CD14-positive monocyte (primary cell): ENCODE data around the gene TRIM42. TPM values are rescaled to one million over a fixed set of nuclear protein-coding genes. Genes with fewer than 3 reads are reported as not detected.

Source experiments
- DNase-seq, 3 donors: peaks; one replicate each; pipeline ENCODE4 v3.0.0-alpha.2; 2011 to 2022
- H2AFZ ChIP-seq: 2 replicates; pipeline ENCODE4 v1.6.0; 2012; ENCODE audit warnings: mild to moderate bottlenecking, low read depth, low read length, inconsistent platforms; ENCODE audit not compliant: insufficient read depth, poor library complexity, severe bottlenecking
- H3K27ac ChIP-seq, 2 donors: 1 replicate in 1 of 2; 2 replicates in 1 of 2; pipeline ENCODE4 v1.5.1; 2012 to 2013; ENCODE audit warnings: low read length in 2 of 2, control low read depth in 1 of 2, inconsistent platforms in 1 of 2, low read depth in 1 of 2, mild to moderate bottlenecking in 1 of 2
- H3K27me3 ChIP-seq, 2 donors: one replicate each; pipeline versions ENCODE4 v1.6.0 to v1.6.1; 2011 to 2013; ENCODE audit warnings: low read length in 2 of 2; ENCODE audit not compliant: control insufficient read depth in 2 of 2, insufficient read depth in 2 of 2
- H3K36me3 ChIP-seq, 2 donors: replicated peaks in 1 of 2; 1 replicate in 1 of 2; 2 replicates in 1 of 2; pipeline versions ENCODE4 v1.5.1 to v1.6.1; 2012 to 2013; ENCODE audit warnings: low read length in 2 of 2, control low read depth in 1 of 2, inconsistent platforms in 1 of 2, mild to moderate bottlenecking in 1 of 2; ENCODE audit not compliant: insufficient read depth in 2 of 2, control insufficient read depth in 1 of 2
- H3K4me1 ChIP-seq, 2 donors: 1 replicate in 1 of 2; 2 replicates in 1 of 2; pipeline versions ENCODE4 v1.5.1 to v1.6.1; 2012 to 2013; ENCODE audit warnings: low read length in 2 of 2, control low read depth in 1 of 2, inconsistent platforms in 1 of 2, mild to moderate bottlenecking in 1 of 2, moderate library complexity in 1 of 2; ENCODE audit not compliant: insufficient read depth in 2 of 2, control insufficient read depth in 1 of 2
- H3K4me2 ChIP-seq: replicated peaks from 2 replicates; pipeline ENCODE3; 2012; ENCODE audit warnings: low read length, moderate library complexity, mild to moderate bottlenecking; ENCODE audit not compliant: poor library complexity, severe bottlenecking; ENCODE audit errors: extremely low read depth
- H3K4me3 ChIP-seq, 3 experiments: fragments of 200-600 bp in 1 of 3; sonication (generic) in 1 of 3; replicated peaks in 1 of 3; 1 replicate in 2 of 3; 2 replicates in 1 of 3; pipeline ENCODE4 v1.5.1; 2011 to 2013; ENCODE audit warnings: low read length in 3 of 3, mild to moderate bottlenecking in 3 of 3, control low read depth in 2 of 3, low read depth in 2 of 3, inconsistent platforms in 1 of 3, moderate library complexity in 1 of 3
- H3K79me2 ChIP-seq: 2 replicates; pipeline ENCODE4 v1.6.0; 2012; ENCODE audit warnings: mild to moderate bottlenecking, control low read depth, inconsistent platforms, low read length, moderate library complexity; ENCODE audit not compliant: insufficient read depth
- H3K9ac ChIP-seq: 2 replicates; pipeline ENCODE4 v1.6.0; 2017; ENCODE audit warnings: low read length, mild to moderate bottlenecking; ENCODE audit not compliant: insufficient read depth, poor library complexity, severe bottlenecking
- H3K9me3 ChIP-seq, 2 donors: replicated peaks in 1 of 2; 1 replicate in 1 of 2; 2 replicates in 1 of 2; pipeline versions ENCODE4 v1.5.1 to v1.6.1; 2012 to 2013; ENCODE audit warnings: low read length in 2 of 2, control low read depth in 1 of 2; ENCODE audit not compliant: control insufficient read depth in 1 of 2, insufficient read depth in 1 of 2
- H4K20me1 ChIP-seq: 2 replicates; pipeline ENCODE4 v1.6.0; 2012; ENCODE audit warnings: mild to moderate bottlenecking, low read length, control low read depth, moderate library complexity; ENCODE audit not compliant: insufficient read depth
- H3K27ac Mint-ChIP-seq, 7 donors: one replicate each; pipeline ENCODE4 v1.8.0; 2020; ENCODE audit warnings: mild to moderate bottlenecking in 7 of 7, mixed read lengths in 7 of 7, moderate library complexity in 6 of 7, inconsistent platforms in 2 of 7
- H3K27me3 Mint-ChIP-seq, 3 donors: one replicate each; pipeline ENCODE4 v1.8.0; 2021 to 2022; ENCODE audit warnings: low read depth in 3 of 3, mild to moderate bottlenecking in 3 of 3, mixed read lengths in 3 of 3, moderate library complexity in 3 of 3, inconsistent platforms in 1 of 3
- H3K36me3 Mint-ChIP-seq, 2 donors: one replicate each; pipeline ENCODE4 v1.8.0; 2020; ENCODE audit warnings: mixed read lengths in 2 of 2, inconsistent platforms in 1 of 2, mild to moderate bottlenecking in 1 of 2
- H3K4me1 Mint-ChIP-seq: one replicate; pipeline ENCODE4 v1.8.0; 2020; ENCODE audit warnings: mild to moderate bottlenecking, mixed read lengths
- H3K4me3 Mint-ChIP-seq, 2 donors: one replicate each; pipeline ENCODE4 v1.8.0; 2020; ENCODE audit warnings: mild to moderate bottlenecking in 2 of 2, mixed read lengths in 2 of 2, moderate library complexity in 1 of 2
- H3K9me3 Mint-ChIP-seq, 7 donors: one replicate each; pipeline ENCODE4 v1.8.0; 2020 to 2022; ENCODE audit warnings: mixed read lengths in 7 of 7, mild to moderate bottlenecking in 6 of 7, moderate library complexity in 6 of 7, inconsistent platforms in 2 of 7
- WGBS: methylation state at CpG from one replicate; pipeline ENCODE4 v1.1.5; 2013; ENCODE audit warnings: missing lambda C conversion rate; ENCODE audit not compliant: insufficient coverage; 5-methylcytosine and 5-hydroxymethylcytosine counted together
- intact Hi-C, 2 donors: fragments of 100-400 bp; cut with micrococcal nuclease; formaldehyde crosslinking; loops; one replicate each; pipeline versions ENCODE4 v1.15.0 to v1.15.1; 2023
- polyA plus RNA-seq, 3 donors: library from polyadenylated mRNA; depleted of rRNA in 1 of 3; unstranded in 2 of 3; stranded (reverse) in 1 of 3; fragments of 300-500 nt in 2 of 3; fragments of >200 nt in 1 of 3; fragmentation: Illumina TruSeq in 2 of 3; gene quantifications; 1 replicate in 2 of 3; 2 replicates in 1 of 3; pipeline ENCODE4 v1.2.3, GENCODE V29; 2012 to 2021
- TF ChIP-seq, protein P1 (sequence below): fragments of 200-600 bp; IDR thresholded peaks from one replicate; pipeline ENCODE4 v1.8.0; 2022; ENCODE audit warnings: antibody characterized with exemption, mild to moderate bottlenecking

TRIM42 gene
- polyA plus RNA-seq, 3 donors = not detected

DNA sequence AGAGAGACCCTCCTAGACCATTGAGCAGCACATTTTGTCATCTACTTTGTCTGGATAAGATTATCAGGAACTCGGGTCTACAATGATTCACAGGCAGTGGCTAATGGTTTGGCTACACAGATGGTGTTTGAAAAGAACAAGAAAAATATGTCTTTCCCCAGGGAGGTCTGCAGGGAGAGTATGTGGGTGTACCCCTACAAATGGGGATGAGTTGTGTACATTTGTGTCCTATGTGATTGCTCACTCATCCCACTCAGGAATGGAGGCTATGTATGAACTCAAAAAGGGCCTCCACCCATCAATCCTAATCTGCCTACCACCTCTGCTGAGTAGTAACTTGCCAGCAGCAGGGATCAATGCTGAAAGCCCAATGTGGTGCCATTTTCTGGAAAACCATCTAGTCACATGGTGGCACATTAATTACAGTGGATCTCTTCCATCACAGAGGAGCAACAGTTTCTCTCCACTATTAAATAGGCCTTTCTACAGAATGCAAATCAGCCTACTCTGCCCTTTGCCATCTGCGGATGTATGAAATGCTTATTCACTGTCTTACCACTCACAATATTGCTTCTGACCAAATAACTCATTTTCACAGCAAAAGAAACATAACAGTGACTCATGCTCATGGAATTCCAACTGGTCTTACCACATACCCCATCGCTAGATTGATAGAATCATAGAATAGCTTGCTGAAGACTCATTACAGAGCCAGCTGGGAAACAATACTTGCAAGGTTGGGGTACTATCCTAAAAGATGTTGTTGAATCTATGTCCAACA is 48.3 kb upstream of the TRIM42 start:
- Mint-ChIP-seq H3K4me1 (no peaks in the 10 kb centered on the region), H3K9me3 (peaks cover 0 to 2% (median 0%) of the 10 kb centered on the region in 7 donors), H3K27ac (no peak overlapping the region), H3K4me3 (no peak overlapping the region), H3K27me3 (peaks cover 1 to 8% (median 2%) of the 10 kb centered on the region in 3 donors), H3K36me3 (no peaks in the 10 kb centered on the region)
- no peak overlapping the region for H3K27ac ChIP-seq
- H3K4me3 ChIP-seq = no peak overlapping the region
- H2AFZ ChIP-seq = no peak overlapping the region
- H3K79me2 ChIP-seq = no peaks in the 10 kb centered on the region
- 92% methylated on average over 2 of the region's 3 CpGs for WGBS
- H3K9ac ChIP-seq = no peak overlapping the region
- no peaks in the 10 kb centered on the region for H3K27me3 ChIP-seq
- no peaks in the 10 kb centered on the region for H4K20me1 ChIP-seq
- H3K36me3 ChIP-seq = no peaks in the 10 kb centered on the region
- TF ChIP-seq, protein P1, sequence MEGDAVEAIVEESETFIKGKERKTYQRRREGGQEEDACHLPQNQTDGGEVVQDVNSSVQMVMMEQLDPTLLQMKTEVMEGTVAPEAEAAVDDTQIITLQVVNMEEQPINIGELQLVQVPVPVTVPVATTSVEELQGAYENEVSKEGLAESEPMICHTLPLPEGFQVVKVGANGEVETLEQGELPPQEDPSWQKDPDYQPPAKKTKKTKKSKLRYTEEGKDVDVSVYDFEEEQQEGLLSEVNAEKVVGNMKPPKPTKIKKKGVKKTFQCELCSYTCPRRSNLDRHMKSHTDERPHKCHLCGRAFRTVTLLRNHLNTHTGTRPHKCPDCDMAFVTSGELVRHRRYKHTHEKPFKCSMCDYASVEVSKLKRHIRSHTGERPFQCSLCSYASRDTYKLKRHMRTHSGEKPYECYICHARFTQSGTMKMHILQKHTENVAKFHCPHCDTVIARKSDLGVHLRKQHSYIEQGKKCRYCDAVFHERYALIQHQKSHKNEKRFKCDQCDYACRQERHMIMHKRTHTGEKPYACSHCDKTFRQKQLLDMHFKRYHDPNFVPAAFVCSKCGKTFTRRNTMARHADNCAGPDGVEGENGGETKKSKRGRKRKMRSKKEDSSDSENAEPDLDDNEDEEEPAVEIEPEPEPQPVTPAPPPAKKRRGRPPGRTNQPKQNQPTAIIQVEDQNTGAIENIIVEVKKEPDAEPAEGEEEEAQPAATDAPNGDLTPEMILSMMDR = no peak
- H3K4me1 ChIP-seq = no peaks in the 10 kb centered on the region
- intact Hi-C loops = no loop called here
- H3K9me3 ChIP-seq = no peaks in the 10 kb centered on the region
- DNase-seq = no peak
- H3K4me2 ChIP-seq = no peak overlapping the region

GRCh38 chr3:140630366-140630765 is 47.5 kb upstream of the TRIM42 start:
- TF ChIP-seq, protein P1 = no peak
- no peak for DNase-seq
- 67% methylated on average over 1 of the region's 5 CpGs for WGBS

More at GRCh38 chr3:140630366-140630765, 47.5 kb upstream of the TRIM42 start:
- H3K4me3 Mint-ChIP-seq = no peak overlapping the region
- H3K36me3 Mint-ChIP-seq = no peaks in the 10 kb centered on the region
- H3K9ac ChIP-seq = no peak overlapping the region
- peaks cover 1 to 6% (median 2%) of the 10 kb centered on the region in 3 donors for H3K27me3 Mint-ChIP-seq
- no peak overlapping the region for H3K27ac Mint-ChIP-seq
- no peaks in the 10 kb centered on the region for H3K36me3 ChIP-seq
- no peaks in the 10 kb centered on the region for H3K79me2 ChIP-seq
- H3K27me3 ChIP-seq = no peaks in the 10 kb centered on the region
- H2AFZ ChIP-seq = no peak overlapping the region
- H3K4me1 Mint-ChIP-seq = no peaks in the 10 kb centered on the region
- no peak overlapping the region for H3K4me3 ChIP-seq
- H3K4me1 ChIP-seq = no peaks in the 10 kb centered on the region
- intact Hi-C loops = no loop called here
- no peaks in the 10 kb centered on the region for H3K9me3 ChIP-seq
- H3K4me2 ChIP-seq = no peak overlapping the region
- H4K20me1 ChIP-seq = no peaks in the 10 kb centered on the region
- H3K9me3 Mint-ChIP-seq = peaks cover 0 to 2% (median 0%) of the 10 kb centered on the region in 7 donors
- H3K27ac ChIP-seq = no peak overlapping the region
